ENCODE results near the gene SMARCD3. TPM values are rescaled to one million over a fixed set of nuclear protein-coding genes. Genes with fewer than 3 reads are reported as not detected.

The SMARCD3 gene
- total and polyA plus RNA-seq, 2 of the 8 experiments (the other 6 are each of a cell fraction or from before 2014, with no cell fraction given) = 3.0 to 5.6 TPM

- H4K8ac ChIP-seq (ENCODE audit: extremely low read depth, insufficient read depth, low read length) = no peak overlapping the region
- peaks cover under 1% of the 10 kb centered on the region; the same call in 1 of the 2 replicates for H3K23me2 ChIP-seq (ENCODE audit: low read depth, low read length)
- no peak overlapping the region for H2BK15ac ChIP-seq (ENCODE audit: low read length)
- peaks cover 0 to 11% of the 10 kb centered on the region in 2 experiments for H4K20me1 ChIP-seq (replicated peaks in 1 of 2; ENCODE audit: control insufficient read depth in 1 of 2, insufficient read depth in 2 of 2, low read length in 2 of 2)
- no peak overlapping the region for H3K56ac ChIP-seq (replicated peaks; ENCODE audit: insufficient read length, low read depth, low read length)
- H4K91ac ChIP-seq (replicated peaks; ENCODE audit: insufficient read length, low read length) = no peak overlapping the region
- H3K4ac ChIP-seq (replicated peaks; ENCODE audit: insufficient read length, low read depth, low read length) = no peak overlapping the region
- CTCF ChIA-PET (ENCODE audit: partially characterized antibody) = interaction anchor here (0.5 to 1.4 kb wide), 2 partner anchors 11 to 129 kb away, joined by 3 to 4 read pairs; no protein-coding TSS in a partner anchor
- DNase-seq (ENCODE audit: low read depth in 1 of 2, low spot score in 2 of 2) (no peak), FAIRE-seq (no peak)
- POLR2A ChIA-PET (ENCODE audit: partially characterized antibody) = interaction anchor here (0.7 to 5.7 kb wide), 2 partner anchors 9 to 12 kb away, joined by 3 to 22 read pairs; no protein-coding TSS in a partner anchor
- no peak overlapping the region for H4K5ac ChIP-seq (ENCODE audit: insufficient read length, low read depth, low read length)
- peaks cover 0 to 4% (median 3%) of the 10 kb centered on the region in 4 experiments; a peak in 5 of 7 replicates for H3K27me3 ChIP-seq (replicated peaks in 1 of 4; ENCODE audit: control insufficient read depth in 3 of 4, extremely low read depth in 1 of 4, insufficient read depth in 3 of 4, low read length in 3 of 4)
- H2AFZ ChIP-seq (ENCODE audit: low read length) = no peak overlapping the region
- peaks cover 0 to 15% (median 10%) of the 10 kb centered on the region in 4 experiments; a peak in 6 of 7 replicates for H3K4me1 ChIP-seq (replicated peaks in 1 of 4; ENCODE audit: control insufficient read depth in 3 of 4, insufficient read depth in 4 of 4, low read length in 3 of 4)
- H3K4me2 ChIP-seq (ENCODE audit: insufficient read depth in 1 of 2, low read depth in 2 of 2, low read length in 2 of 2) = no peak overlapping the region
- WGBS, 2 experiments (ENCODE audit: extremely low coverage in 1 of 2, insufficient coverage in 1 of 2, insufficient read length in 1 of 2, insufficient replicate concordance in 2 of 2, low coverage in 1 of 2, low lambda C conversion rate in 2 of 2, missing lambda C conversion rate in 1 of 2) = 84% methylated on average over 10 of the region's 11 CpGs; no CpG with 5 or more reads in 1 of the 2 experiments
- no peak overlapping the region for H3K27ac ChIP-seq (ENCODE audit: low read depth, low read length)
- no peak overlapping the region for H2BK120ac ChIP-seq (replicated peaks; ENCODE audit: low read depth, low read length)
- H3K23ac ChIP-seq (ENCODE audit: insufficient read length) = no peak overlapping the region
- no peaks in the 10 kb centered on the region for H3K9me3 ChIP-seq (ENCODE audit: insufficient read depth in 2 of 2, low read depth in 1 of 2, low read length in 1 of 2)
- peaks cover 8 to 24% (median 11%) of the 10 kb centered on the region in 4 experiments; a peak in 7 of 8 replicates for H3K36me3 ChIP-seq (ENCODE audit: control insufficient read depth in 2 of 4, insufficient read depth in 4 of 4, low read length in 3 of 4)
- no peak overlapping the region for H3K18ac ChIP-seq (ENCODE audit: extremely low read depth, low read length)
- H2BK20ac ChIP-seq (ENCODE audit: low read length) = no peak overlapping the region
- no peak overlapping the region for H3K14ac ChIP-seq (ENCODE audit: insufficient read length)
- H2AK5ac ChIP-seq (ENCODE audit: low read depth, low read length) = no peak overlapping the region
- H2BK5ac ChIP-seq (ENCODE audit: low read depth, low read length) = no peak overlapping the region; the same call in 1 of the 2 replicates
- H3K79me2 ChIP-seq (ENCODE audit: control insufficient read depth in 1 of 2, insufficient read depth in 2 of 2, low read length in 2 of 2) = peaks cover 0 to under 1% of the 10 kb centered on the region in 2 experiments; a peak in 1 of 4 replicates
- H2BK12ac ChIP-seq (ENCODE audit: low read depth, low read length) = no peak overlapping the region
- no peak overlapping the region for H3K9ac ChIP-seq (replicated peaks in 1 of 4; ENCODE audit: extremely low read depth in 1 of 4, low read depth in 3 of 4, low read length in 3 of 4)
- H3K79me1 ChIP-seq (ENCODE audit: low read depth, low read length) = peaks cover 5% of the 10 kb centered on the region; the same call in 1 of the 2 replicates
- no peak overlapping the region for H3K4me3 ChIP-seq (ENCODE audit: extremely low read depth in 1 of 4, insufficient read depth in 2 of 4, low read depth in 3 of 4, low read length in 4 of 4)
- TF ChIP-seq TBP (IDR thresholded peaks at IDR 0.05; ENCODE audit: low read depth, low read length) (no peak), BRCA1 (IDR thresholded peaks at IDR 0.05; ENCODE audit: low read depth, low read length) (no peak), POLR2AphosphoS5 (IDR thresholded peaks at IDR 0.05; ENCODE audit: low read depth, low read length) (no peak), GABPA (IDR thresholded peaks at IDR 0.05; ENCODE audit: borderline replicate concordance, insufficient read depth, low read length) (no peak), GTF2F1 (IDR thresholded peaks at IDR 0.05; ENCODE audit: borderline replicate concordance, low read depth, low read length) (no peak), SP1 (IDR thresholded peaks at IDR 0.05; ENCODE audit: low read depth, low read length) (no peak), POLR2A (IDR thresholded peaks at IDR 0.05; ENCODE audit: control extremely low read depth in 1 of 2, low read depth in 2 of 2, low read length in 2 of 2) (no peak), CHD2 (IDR thresholded peaks at IDR 0.05; ENCODE audit: low read length) (no peak), CTCF (IDR thresholded peaks at IDR 0.05; ENCODE audit: control extremely low read depth in 1 of 3, insufficient read depth in 1 of 3, low read depth in 1 of 3, low read length in 3 of 3) (no peak), EZH2 (IDR thresholded peaks at IDR 0.05; ENCODE audit: low read depth, low read length, severe bottlenecking) (no peak)
Observed at GRCh38 chr7:151239837-151240459, 8.5 kb downstream of the SMARCD3 start.

Measured in H1 (cell line).